HEK293 (cell line): Measurements from ENCODE around the gene ZNF786.

Experiments
- CTCF ChIA-PET: fragments of 350-600 bp; formaldehyde crosslinking; extraction: SDS; loops from one replicate; lab custom pipeline; 2021; ENCODE audit warnings: antibody characterized with exemption; lab: Yijun Ruan, JAX
- POLR2A ChIA-PET: fragments of 300-600 bp; formaldehyde crosslinking; extraction: SDS; loops from one replicate; lab custom pipeline; 2020; ENCODE audit warnings: antibody characterized with exemption, inconsistent platforms; lab: Yijun Ruan, JAX
- H3K27ac ChIP-seq: fragments of 200-500 bp; sonication (Bioruptor generic); 2 replicates; pipeline ENCODE4 v1.5.1; 2014; ENCODE audit warnings: low read depth, low read length, control low read depth, inconsistent platforms; ENCODE audit errors: extremely low read depth
- H3K36me3 ChIP-seq, 2 experiments: fragments of 200-500 bp in 1 of 2; sonication (Bioruptor generic) in 1 of 2; 1 replicate in 1 of 2; 2 replicates in 1 of 2; pipeline ENCODE4 v1.5.1; 2014 to 2017; ENCODE audit warnings: inconsistent platforms in 2 of 2, low read length in 2 of 2; ENCODE audit not compliant: control insufficient read depth in 2 of 2, insufficient read depth in 1 of 2
- H3K4me1 ChIP-seq: fragments of 200-500 bp; sonication (Bioruptor generic); 2 replicates; pipeline ENCODE4 v1.5.1; 2014; ENCODE audit warnings: mild to moderate bottlenecking, low read length, inconsistent platforms; ENCODE audit not compliant: control insufficient read depth, insufficient read depth
- H3K4me3 ChIP-seq: 2 replicates; pipeline ENCODE4 v1.5.1; 2011; ENCODE audit warnings: low read depth, mild to moderate bottlenecking, control low read depth, low read length, moderate library complexity
- H3K9me3 ChIP-seq: fragments of 200-500 bp; sonication (Bioruptor generic); 2 replicates; pipeline ENCODE4 v1.5.1; 2014; ENCODE audit warnings: low read depth, low read length, inconsistent platforms; ENCODE audit not compliant: control insufficient read depth, insufficient read depth
- BCL11A ChIP-seq: fragments of 450-650 bp; formaldehyde crosslinking; IDR thresholded peaks from 2 replicates; pipeline ENCODE4 v1.5.1; 2016; ENCODE audit warnings: low read depth, missing biosample characterization, missing genetic modification characterization
- SCRT2 ChIP-seq: fragments of 450-650 bp; formaldehyde crosslinking; IDR thresholded peaks from 2 replicates; pipeline ENCODE4 v1.5.1; 2016; ENCODE audit warnings: missing biosample characterization, missing genetic modification characterization
- YY1 ChIP-seq: fragments of 450-650 bp; formaldehyde crosslinking; IDR thresholded peaks from 2 replicates; pipeline ENCODE4 v1.5.1; 2018; ENCODE audit warnings: missing biosample characterization, missing genetic modification characterization
- ZBTB20 ChIP-seq: fragments of 450-650 bp; formaldehyde crosslinking; IDR thresholded peaks from 2 replicates; pipeline ENCODE4 v1.5.1; 2016; ENCODE audit warnings: missing biosample characterization, missing genetic modification characterization
- ZBTB21 ChIP-seq: fragments of 450-650 bp; formaldehyde crosslinking; IDR thresholded peaks from 2 replicates; pipeline ENCODE4 v1.5.1; 2017; ENCODE audit warnings: missing biosample characterization, missing genetic modification characterization
- ZBTB48 ChIP-seq: fragments of 450-650 bp; formaldehyde crosslinking; IDR thresholded peaks from 2 replicates; pipeline ENCODE4 v1.5.1; 2016; ENCODE audit warnings: missing biosample characterization, missing genetic modification characterization
- ZNF132 ChIP-seq: fragments of 450-650 bp; formaldehyde crosslinking; IDR thresholded peaks from 2 replicates; pipeline ENCODE4 v1.5.1; 2017; ENCODE audit warnings: missing biosample characterization, missing genetic modification characterization, borderline replicate concordance
- ZNF16 ChIP-seq: fragments of 450-650 bp; formaldehyde crosslinking; IDR thresholded peaks from 2 replicates; pipeline ENCODE4 v1.5.1; 2016; ENCODE audit warnings: low read depth, missing biosample characterization, missing genetic modification characterization
- ZNF184 ChIP-seq: fragments of 450-650 bp; IDR thresholded peaks from 2 replicates; pipeline ENCODE4 v1.5.1; 2018; ENCODE audit warnings: missing biosample characterization, mild to moderate bottlenecking, missing genetic modification characterization
- ZNF24 ChIP-seq: fragments of 450-650 bp; formaldehyde crosslinking; IDR thresholded peaks from 2 replicates; pipeline ENCODE4 v1.5.1; 2016; ENCODE audit warnings: missing biosample characterization, missing genetic modification characterization
- ZNF248 ChIP-seq: fragments of 450-650 bp; formaldehyde crosslinking; IDR thresholded peaks from 2 replicates; pipeline ENCODE4 v1.5.1; 2017; ENCODE audit warnings: missing biosample characterization, missing genetic modification characterization
- ZNF274 ChIP-seq, 2 experiments: fragments of 200-500 bp in 1 of 2; fragments of 450-650 bp in 1 of 2; sonication (Bioruptor generic) in 1 of 2; formaldehyde crosslinking in 1 of 2; IDR thresholded peaks; 2 replicates each; pipeline versions ENCODE4 v1.5.1 to v1.6.1; 2014 to 2016; ENCODE audit warnings: borderline replicate concordance in 1 of 2, inconsistent platforms in 1 of 2, low read length in 1 of 2, missing biosample characterization in 1 of 2, missing genetic modification characterization in 1 of 2
- ZNF335 ChIP-seq: fragments of 450-650 bp; formaldehyde crosslinking; conservative IDR thresholded peaks from 2 replicates; pipeline ENCODE4 v1.5.1; 2016; ENCODE audit warnings: missing biosample characterization, missing genetic modification characterization
- ZNF37A ChIP-seq: fragments of 450-650 bp; IDR thresholded peaks from 2 replicates; pipeline ENCODE4 v1.5.1; 2018; ENCODE audit warnings: missing biosample characterization, missing genetic modification characterization
- ZNF423 ChIP-seq: fragments of 450-650 bp; formaldehyde crosslinking; IDR thresholded peaks from 2 replicates; pipeline ENCODE4 v1.5.1; 2016; ENCODE audit warnings: missing biosample characterization, missing genetic modification characterization
- ZNF426 ChIP-seq: fragments of 450-650 bp; formaldehyde crosslinking; IDR thresholded peaks from 2 replicates; pipeline ENCODE4 v1.5.1; 2017; ENCODE audit warnings: missing biosample characterization, missing genetic modification characterization, mild to moderate bottlenecking, inconsistent platforms, moderate library complexity
- ZNF560 ChIP-seq: fragments of 450-650 bp; formaldehyde crosslinking; IDR thresholded peaks from 2 replicates; pipeline ENCODE4 v1.5.1; 2017; ENCODE audit warnings: missing biosample characterization, missing genetic modification characterization, borderline replicate concordance
- ZNF600 ChIP-seq: fragments of 450-650 bp; formaldehyde crosslinking; IDR thresholded peaks from 2 replicates; pipeline ENCODE4 v1.5.1; 2016; ENCODE audit warnings: missing biosample characterization, missing genetic modification characterization
- ZNF610 ChIP-seq: fragments of 450-650 bp; formaldehyde crosslinking; IDR thresholded peaks from 2 replicates; pipeline ENCODE4 v1.5.1; 2016; ENCODE audit warnings: missing biosample characterization, missing genetic modification characterization, borderline replicate concordance
- ZNF658 ChIP-seq: fragments of 450-650 bp; formaldehyde crosslinking; IDR thresholded peaks from 2 replicates; pipeline ENCODE4; 2016; ENCODE audit warnings: missing biosample characterization, missing genetic modification characterization
- TF ChIP-seq, protein P1 (sequence below): fragments of 450-650 bp; formaldehyde crosslinking; IDR thresholded peaks from 2 replicates; pipeline ENCODE4 v1.5.1; 2016; ENCODE audit warnings: missing biosample characterization, missing genetic modification characterization, borderline replicate concordance
- TF ChIP-seq, protein P2 (sequence below): fragments of 450-650 bp; formaldehyde crosslinking; IDR thresholded peaks from 2 replicates; pipeline ENCODE4 v1.5.1; 2017; ENCODE audit warnings: missing biosample characterization, missing genetic modification characterization
- TF ChIP-seq, protein P3 (sequence below): fragments of 450-650 bp; formaldehyde crosslinking; IDR thresholded peaks from 2 replicates; pipeline ENCODE4 v1.5.1; 2016; ENCODE audit warnings: missing biosample characterization, missing genetic modification characterization
- TF ChIP-seq, protein P4 (sequence below): fragments of 450-650 bp; formaldehyde crosslinking; IDR thresholded peaks from 2 replicates; pipeline ENCODE4 v1.5.1; 2016; ENCODE audit warnings: missing biosample characterization, missing genetic modification characterization
- TF ChIP-seq, protein P5 (sequence below): fragments of 450-650 bp; formaldehyde crosslinking; IDR thresholded peaks from 2 replicates; pipeline ENCODE4 v1.5.1; 2016; ENCODE audit warnings: missing biosample characterization, missing genetic modification characterization
- TF ChIP-seq, protein P6 (sequence below): sonication (generic); formaldehyde crosslinking; IDR thresholded peaks from 2 replicates; pipeline ENCODE4 v1.8.1; 2022; ENCODE audit warnings: mild to moderate bottlenecking, moderate library complexity, missing genetic modification reagents

ZNF786 gene

DNA sequence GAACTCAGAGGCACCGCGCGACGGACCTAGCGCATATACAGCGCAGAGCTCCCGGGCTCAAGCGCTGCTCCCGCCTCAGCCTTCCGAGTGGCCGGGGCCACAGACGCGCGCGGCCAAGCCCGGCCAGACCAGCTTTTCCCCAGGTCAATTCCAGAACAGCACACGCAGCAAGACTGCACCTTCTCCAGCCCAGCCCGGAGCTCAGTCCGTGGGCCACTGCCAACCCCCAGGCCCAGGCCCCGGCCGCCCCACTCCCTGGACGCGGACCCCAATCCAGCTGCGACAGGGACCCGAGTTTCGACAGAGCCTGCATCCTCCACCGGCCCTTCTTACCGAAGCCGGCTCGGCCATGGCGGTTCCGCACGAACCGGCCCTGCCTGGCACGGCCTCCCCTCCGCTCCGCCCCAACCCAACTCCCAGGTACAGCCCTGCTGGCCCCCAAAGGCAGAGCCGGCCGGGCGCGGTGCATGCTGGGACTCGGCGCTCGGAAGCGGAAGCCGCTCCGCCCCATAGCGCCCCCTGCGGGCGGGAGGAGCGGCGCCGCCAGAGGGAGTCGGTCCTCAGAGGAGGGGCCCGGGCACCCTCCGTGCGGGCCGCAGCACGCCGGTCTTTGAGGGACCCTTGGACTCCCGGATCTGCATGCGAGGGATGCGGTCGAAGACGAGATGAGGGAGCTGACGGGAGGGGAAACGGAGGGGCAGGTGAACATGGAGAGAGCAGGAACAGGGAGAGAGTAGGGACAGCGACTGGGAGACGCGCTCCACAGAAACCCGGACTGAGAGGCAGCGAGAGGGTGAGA is 35.5 kb upstream of the ZNF786 start, which contains the start of gene ZNF425:
Gene ZNF425, minus strand, starts transcription at position 462 of the 799 bp plus-strand sequence. Its CDS starts 111 bp downstream, at position 351.
- no peaks in the 10 kb centered on the region for H3K4me1 ChIP-seq
- TF ChIP-seq, protein P1, sequence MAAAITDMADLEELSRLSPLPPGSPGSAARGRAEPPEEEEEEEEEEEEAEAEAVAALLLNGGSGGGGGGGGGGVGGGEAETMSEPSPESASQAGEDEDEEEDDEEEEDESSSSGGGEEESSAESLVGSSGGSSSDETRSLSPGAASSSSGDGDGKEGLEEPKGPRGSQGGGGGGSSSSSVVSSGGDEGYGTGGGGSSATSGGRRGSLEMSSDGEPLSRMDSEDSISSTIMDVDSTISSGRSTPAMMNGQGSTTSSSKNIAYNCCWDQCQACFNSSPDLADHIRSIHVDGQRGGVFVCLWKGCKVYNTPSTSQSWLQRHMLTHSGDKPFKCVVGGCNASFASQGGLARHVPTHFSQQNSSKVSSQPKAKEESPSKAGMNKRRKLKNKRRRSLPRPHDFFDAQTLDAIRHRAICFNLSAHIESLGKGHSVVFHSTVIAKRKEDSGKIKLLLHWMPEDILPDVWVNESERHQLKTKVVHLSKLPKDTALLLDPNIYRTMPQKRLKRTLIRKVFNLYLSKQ: no peak
- TF ChIP-seq ZNF24 (peak; percentile 82), ZNF132 (tag by site-specific recombination) (no peak), ZNF600 (peak; percentile 100), ZNF560 (tag by site-specific recombination) (no peak), BCL11A (tag by site-specific recombination) (0 out of 2 replicates have a peak, but pooled peaks have one; percentile 1), ZNF423 (tag by site-specific recombination) (peak; percentile 48), ZBTB20 (tag by site-specific recombination) (peak; percentile 91), ZNF37A (tag by site-specific recombination) (no peak), ZNF248 (tag by site-specific recombination) (no peak), ZBTB21 (tag by site-specific recombination) (no peak), ZNF16 (tag by site-specific recombination) (no peak), SCRT2 (tag by site-specific recombination) (no peak; the same call in 1 of the 2 replicates), YY1 (peak; percentile 78), ZNF274 (IDR thresholded peaks at IDR 0.05; ENCODE audit: low read length) (no peak), ZNF274 (tag by site-specific recombination; IDR thresholded peaks at IDR 0.05; ENCODE audit: borderline replicate concordance) (no peak), ZNF426 (no peak), ZNF184 (tag by site-specific recombination) (no peak), ZBTB48 (tag by site-specific recombination) (peak; percentile 90), ZNF335 (tag by site-specific recombination) (peak; percentile 95), ZNF610 (tag by site-specific recombination) (peak; percentile 90), ZNF658 (no peak)
- TF ChIP-seq, protein P2, sequence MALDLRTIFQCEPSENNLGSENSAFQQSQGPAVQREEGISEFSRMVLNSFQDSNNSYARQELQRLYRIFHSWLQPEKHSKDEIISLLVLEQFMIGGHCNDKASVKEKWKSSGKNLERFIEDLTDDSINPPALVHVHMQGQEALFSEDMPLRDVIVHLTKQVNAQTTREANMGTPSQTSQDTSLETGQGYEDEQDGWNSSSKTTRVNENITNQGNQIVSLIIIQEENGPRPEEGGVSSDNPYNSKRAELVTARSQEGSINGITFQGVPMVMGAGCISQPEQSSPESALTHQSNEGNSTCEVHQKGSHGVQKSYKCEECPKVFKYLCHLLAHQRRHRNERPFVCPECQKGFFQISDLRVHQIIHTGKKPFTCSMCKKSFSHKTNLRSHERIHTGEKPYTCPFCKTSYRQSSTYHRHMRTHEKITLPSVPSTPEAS (tag by site-specific recombination): peak; percentile 63
- TF ChIP-seq, protein P3, sequence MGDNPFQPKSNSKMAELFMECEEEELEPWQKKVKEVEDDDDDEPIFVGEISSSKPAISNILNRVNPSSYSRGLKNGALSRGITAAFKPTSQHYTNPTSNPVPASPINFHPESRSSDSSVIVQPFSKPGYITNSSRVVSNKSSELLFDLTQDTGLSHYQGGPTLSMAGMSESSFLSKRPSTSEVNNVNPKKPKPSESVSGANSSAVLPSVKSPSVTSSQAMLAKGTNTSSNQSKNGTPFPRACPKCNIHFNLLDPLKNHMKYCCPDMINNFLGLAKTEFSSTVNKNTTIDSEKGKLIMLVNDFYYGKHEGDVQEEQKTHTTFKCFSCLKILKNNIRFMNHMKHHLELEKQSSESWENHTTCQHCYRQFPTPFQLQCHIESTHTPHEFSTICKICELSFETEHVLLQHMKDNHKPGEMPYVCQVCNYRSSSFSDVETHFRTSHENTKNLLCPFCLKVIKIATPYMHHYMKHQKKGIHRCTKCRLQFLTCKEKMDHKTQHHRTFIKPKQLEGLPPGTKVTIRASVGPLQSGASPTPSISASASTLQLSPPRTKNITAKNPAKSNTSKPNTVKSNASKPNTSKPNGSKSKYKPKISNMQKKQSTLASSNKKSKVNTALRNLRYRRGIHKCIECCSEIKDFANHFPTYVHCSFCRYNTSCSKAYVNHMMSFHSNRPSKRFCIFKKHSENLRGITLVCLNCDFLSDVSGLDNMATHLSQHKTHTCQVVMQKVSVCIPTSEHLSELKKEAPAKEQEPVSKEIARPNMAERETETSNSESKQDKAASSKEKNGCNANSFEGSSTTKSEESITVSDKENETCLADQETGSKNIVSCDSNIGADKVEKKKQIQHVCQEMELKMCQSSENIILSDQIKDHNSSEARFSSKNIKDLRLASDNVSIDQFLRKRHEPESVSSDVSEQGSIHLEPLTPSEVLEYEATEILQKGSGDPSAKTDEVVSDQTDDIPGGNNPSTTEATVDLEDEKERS: peak; percentile 39; the same call in 1 of the 2 replicates
- TF ChIP-seq, protein P4, sequence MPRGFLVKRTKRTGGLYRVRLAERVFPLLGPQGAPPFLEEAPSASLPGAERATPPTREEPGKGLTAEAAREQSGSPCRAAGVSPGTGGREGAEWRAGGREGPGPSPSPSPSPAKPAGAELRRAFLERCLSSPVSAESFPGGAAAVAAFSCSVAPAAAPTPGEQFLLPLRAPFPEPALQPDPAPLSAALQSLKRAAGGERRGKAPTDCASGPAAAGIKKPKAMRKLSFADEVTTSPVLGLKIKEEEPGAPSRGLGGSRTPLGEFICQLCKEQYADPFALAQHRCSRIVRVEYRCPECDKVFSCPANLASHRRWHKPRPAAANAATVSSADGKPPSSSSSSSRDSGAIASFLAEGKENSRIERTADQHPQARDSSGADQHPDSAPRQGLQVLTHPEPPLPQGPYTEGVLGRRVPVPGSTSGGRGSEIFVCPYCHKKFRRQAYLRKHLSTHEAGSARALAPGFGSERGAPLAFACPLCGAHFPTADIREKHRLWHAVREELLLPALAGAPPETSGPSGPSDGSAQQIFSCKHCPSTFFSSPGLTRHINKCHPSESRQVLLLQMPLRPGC (tag by site-specific recombination): peak; percentile 71; the same call in 1 of the 2 replicates
- TF ChIP-seq, protein P5, sequence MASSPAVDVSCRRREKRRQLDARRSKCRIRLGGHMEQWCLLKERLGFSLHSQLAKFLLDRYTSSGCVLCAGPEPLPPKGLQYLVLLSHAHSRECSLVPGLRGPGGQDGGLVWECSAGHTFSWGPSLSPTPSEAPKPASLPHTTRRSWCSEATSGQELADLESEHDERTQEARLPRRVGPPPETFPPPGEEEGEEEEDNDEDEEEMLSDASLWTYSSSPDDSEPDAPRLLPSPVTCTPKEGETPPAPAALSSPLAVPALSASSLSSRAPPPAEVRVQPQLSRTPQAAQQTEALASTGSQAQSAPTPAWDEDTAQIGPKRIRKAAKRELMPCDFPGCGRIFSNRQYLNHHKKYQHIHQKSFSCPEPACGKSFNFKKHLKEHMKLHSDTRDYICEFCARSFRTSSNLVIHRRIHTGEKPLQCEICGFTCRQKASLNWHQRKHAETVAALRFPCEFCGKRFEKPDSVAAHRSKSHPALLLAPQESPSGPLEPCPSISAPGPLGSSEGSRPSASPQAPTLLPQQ (tag by site-specific recombination): 0 out of 2 replicates have a peak, but pooled peaks have one; percentile 10
- TF ChIP-seq, protein P6, sequence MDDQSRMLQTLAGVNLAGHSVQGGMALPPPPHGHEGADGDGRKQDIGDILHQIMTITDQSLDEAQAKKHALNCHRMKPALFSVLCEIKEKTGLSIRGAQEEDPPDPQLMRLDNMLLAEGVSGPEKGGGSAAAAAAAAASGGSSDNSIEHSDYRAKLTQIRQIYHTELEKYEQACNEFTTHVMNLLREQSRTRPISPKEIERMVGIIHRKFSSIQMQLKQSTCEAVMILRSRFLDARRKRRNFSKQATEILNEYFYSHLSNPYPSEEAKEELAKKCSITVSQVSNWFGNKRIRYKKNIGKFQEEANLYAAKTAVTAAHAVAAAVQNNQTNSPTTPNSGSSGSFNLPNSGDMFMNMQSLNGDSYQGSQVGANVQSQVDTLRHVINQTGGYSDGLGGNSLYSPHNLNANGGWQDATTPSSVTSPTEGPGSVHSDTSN: peak; percentile 73

More for the DNA sequence above, 35.5 kb upstream of the ZNF786 start, which contains the start of gene ZNF425:
- H3K9me3 ChIP-seq: no peaks in the 10 kb centered on the region
- peak within 1 kb of the TSS; percentile 73 for H3K4me3 ChIP-seq
- peak within 1 kb of the TSS; percentile 82 for H3K27ac ChIP-seq
- ChIA-PET POLR2A (interaction anchor here (0.7 to 3.4 kb wide), 9 partner anchors 18 to 69 kb away, joined by 3 to 39 read pairs (median 4); partner anchors contain the start of genes ZNF282 and ZNF398), CTCF (interaction anchor here (0.5 to 1.8 kb wide), 21 partner anchors 8 to 643 kb away, joined by 3 to 12 read pairs (median 3); partner anchors contain the start of genes ZNF282, ZNF398 and ZNF786)
- peaks cover 0 to 17% of the 10 kb centered on the region in 2 experiments; a peak in 2 of 3 replicates for H3K36me3 ChIP-seq
